ENCODE measurements around the gene ADORA1.

GRCh38 chr1:203100516-203100869, 27.0 kb upstream of the ADORA1 start:
- TF ChIP-seq CTCF (conservative IDR thresholded peaks at IDR 0.05) (no peak), ZFX (IDR thresholded peaks at IDR 0.05) (no peak)
